Nephron (organoid): ENCODE results near the gene RUSC2.
A peak's percentile ranks its signal among the peaks of the same experiment; 100 is the strongest.

Experiments
- H3K27ac Mint-ChIP-seq, 3 experiments: 2 replicates each; pipeline ENCODE4 v1.8.0; 2020; ENCODE audit warnings: mixed read lengths in 3 of 3, mild to moderate bottlenecking in 2 of 3, moderate library complexity in 1 of 3
- H3K27me3 Mint-ChIP-seq: 2 replicates; pipeline ENCODE4 v1.8.0; 2021; ENCODE audit warnings: low read depth, mild to moderate bottlenecking, moderate library complexity, mixed read lengths
- H3K36me3 Mint-ChIP-seq: 2 replicates; pipeline ENCODE4 v1.8.0; 2020; ENCODE audit warnings: low read depth, mixed read lengths
- H3K4me1 Mint-ChIP-seq: 2 replicates; pipeline ENCODE4 v1.8.0; 2020; ENCODE audit warnings: mixed read lengths
- H3K4me3 Mint-ChIP-seq, 3 experiments: 2 replicates each; pipeline ENCODE4 v1.8.0; 2020; ENCODE audit warnings: mild to moderate bottlenecking in 3 of 3, mixed read lengths in 3 of 3, moderate library complexity in 2 of 3
- H3K9me3 Mint-ChIP-seq: 2 replicates; pipeline ENCODE4 v1.8.0; 2020; ENCODE audit warnings: mixed read lengths
- TF ChIP-seq, protein P1 (sequence below), 3 experiments: fragments of 200-600 bp; sonication (generic); IDR thresholded peaks; one replicate each; pipeline ENCODE4 v1.5.0; 2021; ENCODE audit warnings: antibody characterized with exemption in 3 of 3; ENCODE audit not compliant: unreplicated experiment in 3 of 3

RUSC2 gene

GRCh38 chr9:35517552-35518224 is 27.8 kb downstream of the RUSC2 start:
- Mint-ChIP-seq H3K27me3 (no peaks in the 10 kb centered on the region), H3K4me1 (peaks cover 75% of the 10 kb centered on the region), H3K4me3 (peak overlapping the region in 1 of 3 experiments; percentile 83), H3K36me3 (no peaks in the 10 kb centered on the region), H3K27ac (peak overlapping the region; percentile 89 to 96 (median 93)), H3K9me3 (no peaks in the 10 kb centered on the region)
- TF ChIP-seq, protein P1, sequence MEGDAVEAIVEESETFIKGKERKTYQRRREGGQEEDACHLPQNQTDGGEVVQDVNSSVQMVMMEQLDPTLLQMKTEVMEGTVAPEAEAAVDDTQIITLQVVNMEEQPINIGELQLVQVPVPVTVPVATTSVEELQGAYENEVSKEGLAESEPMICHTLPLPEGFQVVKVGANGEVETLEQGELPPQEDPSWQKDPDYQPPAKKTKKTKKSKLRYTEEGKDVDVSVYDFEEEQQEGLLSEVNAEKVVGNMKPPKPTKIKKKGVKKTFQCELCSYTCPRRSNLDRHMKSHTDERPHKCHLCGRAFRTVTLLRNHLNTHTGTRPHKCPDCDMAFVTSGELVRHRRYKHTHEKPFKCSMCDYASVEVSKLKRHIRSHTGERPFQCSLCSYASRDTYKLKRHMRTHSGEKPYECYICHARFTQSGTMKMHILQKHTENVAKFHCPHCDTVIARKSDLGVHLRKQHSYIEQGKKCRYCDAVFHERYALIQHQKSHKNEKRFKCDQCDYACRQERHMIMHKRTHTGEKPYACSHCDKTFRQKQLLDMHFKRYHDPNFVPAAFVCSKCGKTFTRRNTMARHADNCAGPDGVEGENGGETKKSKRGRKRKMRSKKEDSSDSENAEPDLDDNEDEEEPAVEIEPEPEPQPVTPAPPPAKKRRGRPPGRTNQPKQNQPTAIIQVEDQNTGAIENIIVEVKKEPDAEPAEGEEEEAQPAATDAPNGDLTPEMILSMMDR (IDR thresholded peaks at IDR 0.05; ENCODE audit: unreplicated experiment in 3 of 3), result no peak

DNA sequence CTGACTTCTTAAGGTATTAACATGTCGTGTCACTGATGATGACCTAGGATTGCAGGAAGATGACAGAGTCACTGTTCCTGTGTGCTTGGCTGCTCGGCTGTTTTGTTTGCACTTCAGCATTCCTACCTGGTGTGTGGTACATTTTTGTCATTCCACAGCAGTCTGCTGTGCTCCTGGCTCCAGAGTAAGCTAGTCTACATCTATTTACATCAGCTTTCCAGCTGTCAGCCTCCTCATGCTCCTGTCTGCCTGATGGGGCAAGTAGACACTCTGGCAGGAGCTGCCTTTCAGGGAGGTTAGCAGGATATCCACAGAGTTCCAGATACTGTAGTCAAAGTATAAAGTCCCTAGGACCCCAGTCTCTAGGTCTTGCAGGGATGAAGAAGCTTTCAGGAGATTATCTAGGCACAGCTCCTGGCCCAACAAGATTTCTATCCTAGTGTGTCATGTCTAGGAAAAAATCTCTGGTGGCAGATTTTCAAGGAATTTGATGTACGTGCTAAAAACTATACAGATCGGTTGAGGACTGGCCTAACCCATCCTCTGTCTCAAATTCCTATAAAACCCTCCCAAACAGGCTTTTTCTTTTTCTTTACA is 28.4 kb downstream of the RUSC2 start:
- Mint-ChIP-seq H3K4me1 (peaks cover 71% of the 10 kb centered on the region), H3K36me3 (no peaks in the 10 kb centered on the region), H3K27ac (peak overlapping the region; percentile 89 to 96 (median 93)), H3K4me3 (peak overlapping the region in 2 of 3 experiments; percentile 34 to 83), H3K27me3 (no peaks in the 10 kb centered on the region), H3K9me3 (no peaks in the 10 kb centered on the region)
- TF ChIP-seq, protein P1 (IDR thresholded peaks at IDR 0.05; ENCODE audit: unreplicated experiment in 3 of 3), result no peak

DNA sequence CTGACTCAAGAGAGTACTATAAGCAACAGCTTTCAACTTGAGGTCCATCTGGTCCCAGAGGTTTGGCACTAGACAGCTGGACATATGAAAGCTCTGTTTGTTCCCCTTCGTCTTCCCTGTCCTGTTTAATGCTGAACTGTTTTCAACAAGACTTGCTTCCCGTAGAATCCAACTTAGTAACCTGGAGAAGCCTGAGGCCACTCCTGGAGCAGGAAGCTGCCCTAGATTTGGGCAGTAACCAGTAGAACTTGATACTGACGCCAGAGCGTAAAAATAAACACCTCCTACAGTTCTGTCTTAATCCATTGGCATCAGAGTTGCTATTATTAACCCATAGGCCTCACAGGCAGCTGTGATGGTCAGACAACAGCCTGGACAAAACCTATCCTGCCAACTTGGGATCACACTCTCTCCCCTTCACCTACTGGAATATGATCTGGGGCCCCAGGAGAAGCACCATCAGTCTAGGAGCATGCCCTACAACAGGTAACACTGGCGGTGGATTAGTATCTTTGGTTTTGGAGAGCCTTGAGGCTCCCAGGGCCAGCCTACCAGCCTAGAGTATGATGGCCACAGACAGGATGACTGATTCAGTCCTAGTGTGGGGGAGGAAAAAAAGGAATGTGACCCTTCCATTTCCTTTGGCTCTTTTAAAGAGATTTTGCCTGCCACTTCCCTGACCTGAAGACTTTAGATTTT is 29.2 kb downstream of the RUSC2 start:
- Mint-ChIP-seq H3K4me3 (peak overlapping the region; percentile 3 to 83 (median 45)), H3K4me1 (peaks cover 69% of the 10 kb centered on the region), H3K9me3 (no peaks in the 10 kb centered on the region), H3K27ac (peak overlapping the region; percentile 89 to 96 (median 93)), H3K27me3 (no peaks in the 10 kb centered on the region), H3K36me3 (no peaks in the 10 kb centered on the region)
- TF ChIP-seq, protein P1 (IDR thresholded peaks at IDR 0.05; ENCODE audit: unreplicated experiment in 3 of 3), result no peak

DNA sequence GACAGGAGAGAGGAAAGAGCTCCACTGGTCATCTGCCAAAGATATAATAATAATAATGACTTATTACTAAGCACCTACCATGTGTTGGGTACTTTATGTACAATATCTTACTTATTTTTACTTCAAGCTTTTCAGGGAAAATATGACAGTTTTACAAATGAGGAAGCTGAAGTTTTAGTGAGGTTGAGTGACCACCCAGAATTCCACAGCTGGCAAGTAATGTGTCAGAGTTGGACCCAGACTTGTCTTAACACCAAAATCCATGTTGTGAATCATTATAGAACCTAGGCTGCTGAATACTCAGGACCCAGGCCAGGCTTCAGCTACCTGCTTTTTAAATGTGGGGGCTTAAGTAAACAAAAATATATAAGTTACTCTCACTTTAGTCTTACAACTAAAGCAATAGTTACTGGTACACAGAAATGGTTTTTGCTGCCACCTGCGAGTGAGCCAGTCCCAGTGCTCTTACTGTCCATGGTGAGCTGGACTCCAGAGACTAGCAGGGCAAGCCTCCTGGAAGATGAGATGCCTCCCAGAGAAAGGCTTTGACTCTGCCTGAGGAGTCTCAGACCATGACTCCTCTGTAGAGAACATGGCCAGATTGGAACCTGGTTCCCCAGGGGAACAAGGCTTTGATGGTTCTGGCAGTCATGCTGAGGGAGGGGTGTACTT is 29.9 kb downstream of the RUSC2 start:
- TF ChIP-seq, protein P1 (IDR thresholded peaks at IDR 0.05; ENCODE audit: unreplicated experiment in 3 of 3), result no peak
- Mint-ChIP-seq H3K27me3 (no peaks in the 10 kb centered on the region), H3K9me3 (no peaks in the 10 kb centered on the region), H3K27ac (peak overlapping the region; percentile 89 to 96 (median 93)), H3K4me1 (peaks cover 62% of the 10 kb centered on the region), H3K4me3 (peak overlapping the region; percentile 3 to 83 (median 73)), H3K36me3 (no peaks in the 10 kb centered on the region)

DNA sequence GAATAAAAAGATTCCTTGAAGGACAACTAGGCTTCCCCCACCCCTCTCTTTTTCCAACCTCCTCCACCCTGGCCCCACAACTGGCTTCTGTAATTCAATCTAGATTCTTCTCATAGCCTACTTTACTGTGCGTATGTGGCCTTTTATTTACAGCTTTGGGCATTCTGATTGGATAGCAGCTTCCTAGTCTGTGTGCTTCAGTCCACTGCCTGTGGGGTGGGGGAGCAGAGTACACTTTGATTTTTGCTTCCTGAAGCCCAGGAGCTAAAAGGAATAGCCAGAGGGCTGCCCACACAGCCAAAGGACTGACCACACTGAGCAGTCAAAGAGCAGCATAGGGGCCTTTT is 30.4 kb downstream of the RUSC2 start:
- H3K4me3 Mint-ChIP-seq, result peak overlapping the region in 2 of 3 experiments; percentile 73 to 83
- TF ChIP-seq, protein P1 (IDR thresholded peaks at IDR 0.05; ENCODE audit: unreplicated experiment in 3 of 3), result no peak

More for the DNA sequence above, 30.4 kb downstream of the RUSC2 start:
- H3K27me3 Mint-ChIP-seq, result no peaks in the 10 kb centered on the region
- no peaks in the 10 kb centered on the region for H3K36me3 Mint-ChIP-seq
- H3K27ac Mint-ChIP-seq, result peak overlapping the region; percentile 89 to 96 (median 93)
- peaks cover 64% of the 10 kb centered on the region for H3K4me1 Mint-ChIP-seq
- H3K9me3 Mint-ChIP-seq, result no peaks in the 10 kb centered on the region
